Small intestine (tissue), 7 donors: Measurements from ENCODE around the gene TNRC6B. TPM values are rescaled to one million over a fixed set of nuclear protein-coding genes. Genes with fewer than 3 reads are reported as not detected.

ENCODE experiments used
- DNase-seq, 2 donors: peaks; one replicate each; pipeline versions ENCODE4 v3.0.0 to v3.0.0-alpha.2; 2013
- FAIRE-seq: peaks from 2 replicates; lab custom pipeline; 2012; peaks lifted over from hg19 to GRCh38; lab: Jason Lieb, UNC
- H3K27ac ChIP-seq, 3 donors: one replicate each; pipeline ENCODE4 v1.5.1; 2013; ENCODE audit warnings: low read length in 2 of 3, mild to moderate bottlenecking in 2 of 3, control low read depth in 1 of 3, inconsistent platforms in 1 of 3, low read depth in 1 of 3, moderate library complexity in 1 of 3
- H3K27me3 ChIP-seq, 3 donors: one replicate each; pipeline ENCODE4 v1.6.1; 2013; ENCODE audit warnings: low read length in 3 of 3, inconsistent platforms in 1 of 3; ENCODE audit not compliant: control insufficient read depth in 3 of 3, insufficient read depth in 3 of 3
- H3K36me3 ChIP-seq, 3 donors: one replicate each; pipeline ENCODE4 v1.6.1; 2013; ENCODE audit warnings: low read length in 3 of 3, inconsistent platforms in 1 of 3, low read depth in 1 of 3, mild to moderate bottlenecking in 1 of 3, moderate library complexity in 1 of 3; ENCODE audit not compliant: control insufficient read depth in 3 of 3, insufficient read depth in 2 of 3
- H3K4me1 ChIP-seq, 3 donors: one replicate each; pipeline ENCODE4 v1.6.1; 2013; ENCODE audit warnings: low read length in 2 of 3, inconsistent platforms in 1 of 3, low read depth in 1 of 3, mild to moderate bottlenecking in 1 of 3, moderate library complexity in 1 of 3; ENCODE audit not compliant: control insufficient read depth in 3 of 3, insufficient read depth in 2 of 3
- H3K4me3 ChIP-seq, 3 donors: one replicate each; pipeline ENCODE4 v1.5.1; 2013; ENCODE audit warnings: low read length in 3 of 3, control low read depth in 1 of 3, inconsistent platforms in 1 of 3, low read depth in 1 of 3, mild to moderate bottlenecking in 1 of 3, moderate library complexity in 1 of 3
- H3K9me3 ChIP-seq, 2 donors: one replicate each; pipeline ENCODE4 v1.6.1; 2013; ENCODE audit warnings: low read depth in 1 of 2, low read length in 1 of 2; ENCODE audit not compliant: control insufficient read depth in 2 of 2, insufficient read depth in 1 of 2
- WGBS, 3 donors: extraction: QIAGEN DNeasy Blood & Tissue Kit; methylation state at CpG; one replicate each; pipeline ENCODE4 v1.1.7; 2013; 5-methylcytosine and 5-hydroxymethylcytosine counted together
- polyA plus RNA-seq, 4 donors: library from polyadenylated mRNA; stranded (reverse) in 3 of 4; unstranded in 1 of 4; fragments of 200-250 nt in 3 of 4; fragments of 120-200 nt in 1 of 4; gene quantifications; one replicate each; pipeline versions ENCODE4 v1.2.1 to v1.2.3, GENCODE V29; 2013
- donor health status: healthy with polysubstance abuse.
- donor health status: control.
- donor health status: control.
- donor health status: Bipolar disorder and iron deficiency.
- donor health status: healthy.

The TNRC6B gene
- polyA plus RNA-seq, 4 donors: 2.2 to 9.6 (median 5.9) TPM

DNA sequence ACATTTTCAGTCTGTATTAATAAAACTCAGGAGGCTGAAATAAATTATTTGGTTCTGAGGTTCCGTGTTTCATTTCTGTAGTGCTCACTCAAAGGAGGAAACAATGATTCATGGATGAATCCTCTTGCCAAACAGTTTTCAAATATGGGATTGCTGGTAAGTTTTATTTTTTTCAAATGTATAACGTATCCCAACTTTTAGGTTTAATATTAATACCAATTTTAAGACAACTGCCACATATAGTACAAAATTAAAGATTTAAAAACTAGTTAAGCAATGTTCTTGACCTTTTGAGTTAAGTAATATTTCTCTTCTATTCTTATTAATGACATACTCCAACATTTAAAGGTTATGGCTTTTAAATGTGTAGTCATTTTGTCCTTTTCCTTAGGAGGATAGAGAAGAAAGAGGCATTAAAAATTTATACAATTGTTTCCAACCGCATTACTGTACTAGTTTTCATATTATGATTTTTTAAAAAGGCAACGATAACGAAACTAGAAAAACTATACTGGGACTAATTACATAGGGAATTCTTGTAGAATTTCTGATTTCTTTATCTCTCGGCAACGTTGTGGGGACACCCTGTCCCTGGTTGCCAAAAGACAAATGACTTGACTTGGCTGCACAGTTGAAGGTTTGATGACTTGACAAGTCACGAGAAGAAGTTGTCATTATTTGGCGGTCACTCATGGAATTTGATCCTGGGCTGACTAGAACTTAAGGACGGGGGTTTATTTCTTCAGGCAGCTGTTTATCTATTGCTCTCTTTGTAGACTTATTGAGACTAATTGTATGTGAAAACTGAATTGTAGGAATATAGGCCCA lies 99.5 kb downstream of the TNRC6B start:
- DNase-seq (no peak), FAIRE-seq (peak; percentile 91)
- no peaks in the 10 kb centered on the region for H3K27me3 ChIP-seq
- no peaks in the 10 kb centered on the region for H3K9me3 ChIP-seq
- peak overlapping the region in 1 of 3 donors; percentile 58 for H3K27ac ChIP-seq
- peaks cover 0 to 34% (median 16%) of the 10 kb centered on the region in 3 donors for H3K36me3 ChIP-seq
- WGBS, 3 donors: 67 to 83% (median 75%) methylated on average over 10 of the region's 10 CpGs
- H3K4me1 ChIP-seq: peaks cover 3 to 8% (median 6%) of the 10 kb centered on the region in 3 donors
- H3K4me3 ChIP-seq: no peak overlapping the region

DNA sequence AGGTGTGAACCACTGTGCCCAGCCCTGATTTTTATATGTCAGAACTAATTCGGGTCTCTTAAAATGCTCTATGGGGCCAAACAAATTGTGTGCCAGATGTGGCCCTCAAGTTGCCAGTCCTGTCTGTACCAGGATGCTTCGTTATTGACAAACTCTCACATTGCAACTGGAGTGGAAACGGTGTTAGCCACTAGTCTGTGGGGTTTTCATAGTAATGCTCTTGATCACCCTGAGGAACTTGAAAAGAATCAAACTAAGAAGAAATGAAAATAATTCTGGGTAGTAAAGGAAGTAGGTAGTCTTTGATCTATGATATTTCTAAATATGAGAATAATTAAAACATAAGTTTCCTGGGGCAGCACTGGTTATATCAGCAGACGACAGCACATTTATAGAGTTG lies 101.3 kb downstream of the TNRC6B start:
- FAIRE-seq (no peak), DNase-seq (no peak)
- Histone ChIP-seq H3K4me1 (peaks cover 3 to 8% (median 6%) of the 10 kb centered on the region in 3 donors), H3K36me3 (peaks cover 0 to 32% (median 16%) of the 10 kb centered on the region in 3 donors), H3K27me3 (no peaks in the 10 kb centered on the region), H3K9me3 (no peaks in the 10 kb centered on the region), H3K27ac (no peak overlapping the region), H3K4me3 (no peak overlapping the region)
- WGBS, 3 donors: 83 to 94% (median 87%) methylated on average over 4 of the region's 4 CpGs

- H3K9me3 ChIP-seq: no peaks in the 10 kb centered on the region
- H3K27ac ChIP-seq: no peak overlapping the region
- peaks cover 5 to 29% (median 26%) of the 10 kb centered on the region in 3 donors for H3K36me3 ChIP-seq
- FAIRE-seq (no peak), DNase-seq (no peak)
- no peak overlapping the region for H3K4me3 ChIP-seq
- no peaks in the 10 kb centered on the region for H3K27me3 ChIP-seq
- no peaks in the 10 kb centered on the region for H3K4me1 ChIP-seq
- 61 to 84% (median 78%) methylated on average over 2 of the region's 2 CpGs for WGBS, 3 donors
Measured at GRCh38 chr22:40281717-40282116, 104.0 kb downstream of the TNRC6B start.

DNA sequence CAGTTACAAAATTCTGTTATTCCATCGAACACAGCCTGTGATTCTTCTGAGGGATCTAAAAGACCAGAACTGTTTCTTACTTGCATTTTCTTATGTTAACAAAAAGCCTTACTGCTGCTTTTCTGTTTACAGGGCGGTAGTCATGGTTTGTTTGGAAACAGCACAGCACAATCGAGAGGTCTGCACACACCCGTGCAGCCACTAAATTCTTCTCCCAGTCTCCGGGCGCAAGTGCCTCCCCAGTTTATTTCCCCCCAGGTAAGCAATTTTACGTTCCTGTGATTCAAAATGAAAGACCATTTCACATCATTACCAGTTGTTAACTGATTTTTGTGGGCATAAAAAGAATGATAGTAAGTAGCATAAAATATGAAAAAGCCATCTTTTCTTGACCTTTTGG lies 107.8 kb downstream of the TNRC6B start:
- no peak overlapping the region for H3K27ac ChIP-seq
- H3K36me3 ChIP-seq: peaks cover 6 to 45% (median 32%) of the 10 kb centered on the region in 3 donors
- H3K4me1 ChIP-seq: no peaks in the 10 kb centered on the region
- no peaks in the 10 kb centered on the region for H3K9me3 ChIP-seq
- H3K27me3 ChIP-seq: no peaks in the 10 kb centered on the region
- DNase-seq (no peak), FAIRE-seq (no peak)
- 64 to 87% (median 70%) methylated on average over 7 of the region's 7 CpGs for WGBS, 3 donors
- no peak overlapping the region for H3K4me3 ChIP-seq

GRCh38 chr22:40289991-40290459 lies 112.3 kb downstream of the TNRC6B start:
- H3K4me1 ChIP-seq: no peaks in the 10 kb centered on the region
- no peaks in the 10 kb centered on the region for H3K9me3 ChIP-seq
- peak overlapping the region in 2 of 3 donors; percentile 57 to 80 for H3K27ac ChIP-seq
- DNase-seq (peak in 1 of 2 donors; percentile 40), FAIRE-seq (no peak)
- peaks cover 10 to 57% (median 35%) of the 10 kb centered on the region in 3 donors for H3K36me3 ChIP-seq
- H3K27me3 ChIP-seq: no peaks in the 10 kb centered on the region
- no peak overlapping the region for H3K4me3 ChIP-seq
- WGBS, 3 donors: 58 to 76% (median 62%) methylated on average over 16 of the region's 16 CpGs

- FAIRE-seq (no peak), DNase-seq (no peak)
- H3K4me1 ChIP-seq: no peaks in the 10 kb centered on the region
- no peak overlapping the region for H3K4me3 ChIP-seq
- peak overlapping the region in 2 of 3 donors; percentile 43 to 80 for H3K27ac ChIP-seq
- no peaks in the 10 kb centered on the region for H3K9me3 ChIP-seq
- H3K36me3 ChIP-seq: peaks cover 10 to 57% (median 33%) of the 10 kb centered on the region in 3 donors
- no peaks in the 10 kb centered on the region for H3K27me3 ChIP-seq
- 83 to 92% (median 85%) methylated on average over 7 of the region's 7 CpGs for WGBS, 3 donors
Measured at GRCh38 chr22:40290516-40290915, 112.8 kb downstream of the TNRC6B start.

- FAIRE-seq (no peak), DNase-seq (no peak)
- no peaks in the 10 kb centered on the region for H3K4me1 ChIP-seq
- peaks cover 7 to 44% (median 16%) of the 10 kb centered on the region in 3 donors for H3K36me3 ChIP-seq
- H3K27me3 ChIP-seq: no peaks in the 10 kb centered on the region
- 92 to 97% (median 96%) methylated on average over 3 of the region's 3 CpGs for WGBS, 3 donors
- no peak overlapping the region for H3K4me3 ChIP-seq
- no peaks in the 10 kb centered on the region for H3K9me3 ChIP-seq
- H3K27ac ChIP-seq: no peak overlapping the region
Measured at GRCh38 chr22:40294696-40295095, 117.0 kb downstream of the TNRC6B start.

- no peak for DNase-seq
- H3K27me3 ChIP-seq: no peaks in the 10 kb centered on the region
- no peak for FAIRE-seq
- H3K4me1 ChIP-seq: no peaks in the 10 kb centered on the region
- H3K36me3 ChIP-seq: peaks cover 12 to 35% (median 15%) of the 10 kb centered on the region in 3 donors
- no peaks in the 10 kb centered on the region for H3K9me3 ChIP-seq
- no peak overlapping the region for H3K27ac ChIP-seq
- no peak overlapping the region for H3K4me3 ChIP-seq
Measured at GRCh38 chr22:40300316-40300715, 122.6 kb downstream of the TNRC6B start.
